Ishikawa (cell line): Measurements from ENCODE around the gene DNAJC11.

ENCODE experiments used
- NFIC ChIP-seq: IDR thresholded peaks from 2 replicates; pipeline ENCODE4 v1.6.1; 2012
- TAF1 ChIP-seq: IDR thresholded peaks from 2 replicates; pipeline ENCODE4 v1.6.1; 2012; ENCODE audit warnings: low read depth, mild to moderate bottlenecking
- YY1 ChIP-seq: IDR thresholded peaks from 2 replicates; pipeline ENCODE4 v1.6.1; 2012; ENCODE audit warnings: low read depth
- TF ChIP-seq, protein P1 (sequence below): IDR thresholded peaks from 2 replicates; pipeline ENCODE4 v1.6.1; 2012; ENCODE audit warnings: low read depth, mild to moderate bottlenecking

DNA sequence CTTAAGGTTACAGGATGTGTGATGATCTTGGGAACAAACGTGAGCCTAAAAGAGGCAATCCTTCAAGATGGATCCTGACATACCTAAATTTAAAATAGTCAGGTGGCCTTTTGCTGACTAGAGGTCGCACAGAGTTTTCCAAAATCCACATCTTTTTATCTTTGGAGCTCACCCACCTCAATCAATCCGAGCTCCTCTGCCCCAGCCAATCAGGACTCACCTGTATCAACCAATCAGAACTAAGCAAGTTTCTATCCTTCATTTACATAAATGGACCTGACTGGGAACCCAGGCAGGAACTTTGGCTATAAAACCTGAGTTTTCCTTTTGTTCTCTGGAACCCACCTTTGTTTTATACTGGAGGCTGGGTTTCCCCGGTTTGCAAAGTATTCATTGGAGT, 16.2 kb downstream of the DNAJC11 start:
- TF ChIP-seq YY1 (no peak), TAF1 (no peak), NFIC (no peak)
- TF ChIP-seq, protein P1, sequence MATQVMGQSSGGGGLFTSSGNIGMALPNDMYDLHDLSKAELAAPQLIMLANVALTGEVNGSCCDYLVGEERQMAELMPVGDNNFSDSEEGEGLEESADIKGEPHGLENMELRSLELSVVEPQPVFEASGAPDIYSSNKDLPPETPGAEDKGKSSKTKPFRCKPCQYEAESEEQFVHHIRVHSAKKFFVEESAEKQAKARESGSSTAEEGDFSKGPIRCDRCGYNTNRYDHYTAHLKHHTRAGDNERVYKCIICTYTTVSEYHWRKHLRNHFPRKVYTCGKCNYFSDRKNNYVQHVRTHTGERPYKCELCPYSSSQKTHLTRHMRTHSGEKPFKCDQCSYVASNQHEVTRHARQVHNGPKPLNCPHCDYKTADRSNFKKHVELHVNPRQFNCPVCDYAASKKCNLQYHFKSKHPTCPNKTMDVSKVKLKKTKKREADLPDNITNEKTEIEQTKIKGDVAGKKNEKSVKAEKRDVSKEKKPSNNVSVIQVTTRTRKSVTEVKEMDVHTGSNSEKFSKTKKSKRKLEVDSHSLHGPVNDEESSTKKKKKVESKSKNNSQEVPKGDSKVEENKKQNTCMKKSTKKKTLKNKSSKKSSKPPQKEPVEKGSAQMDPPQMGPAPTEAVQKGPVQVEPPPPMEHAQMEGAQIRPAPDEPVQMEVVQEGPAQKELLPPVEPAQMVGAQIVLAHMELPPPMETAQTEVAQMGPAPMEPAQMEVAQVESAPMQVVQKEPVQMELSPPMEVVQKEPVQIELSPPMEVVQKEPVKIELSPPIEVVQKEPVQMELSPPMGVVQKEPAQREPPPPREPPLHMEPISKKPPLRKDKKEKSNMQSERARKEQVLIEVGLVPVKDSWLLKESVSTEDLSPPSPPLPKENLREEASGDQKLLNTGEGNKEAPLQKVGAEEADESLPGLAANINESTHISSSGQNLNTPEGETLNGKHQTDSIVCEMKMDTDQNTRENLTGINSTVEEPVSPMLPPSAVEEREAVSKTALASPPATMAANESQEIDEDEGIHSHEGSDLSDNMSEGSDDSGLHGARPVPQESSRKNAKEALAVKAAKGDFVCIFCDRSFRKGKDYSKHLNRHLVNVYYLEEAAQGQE = no peak
